GM18507 (cell line): ENCODE measurements around the gene ADA.
"Not testable (repeated sequence)": the region's sequence is repeated elsewhere in the genome, so short reads cannot be mapped to it uniquely, and the experiment has no call there.

ENCODE experiments used
- DNase-seq: peaks from one replicate; pipeline ENCODE4 v3.0.0; 2011; ENCODE audit warnings: low read depth; ENCODE audit not compliant: insufficient read length; ENCODE audit errors: extremely low spot score
- FAIRE-seq: peaks from 2 replicates; lab custom pipeline; 2011; peaks lifted over from hg19 to GRCh38; lab: Jason Lieb, UNC

ADA gene

DNA sequence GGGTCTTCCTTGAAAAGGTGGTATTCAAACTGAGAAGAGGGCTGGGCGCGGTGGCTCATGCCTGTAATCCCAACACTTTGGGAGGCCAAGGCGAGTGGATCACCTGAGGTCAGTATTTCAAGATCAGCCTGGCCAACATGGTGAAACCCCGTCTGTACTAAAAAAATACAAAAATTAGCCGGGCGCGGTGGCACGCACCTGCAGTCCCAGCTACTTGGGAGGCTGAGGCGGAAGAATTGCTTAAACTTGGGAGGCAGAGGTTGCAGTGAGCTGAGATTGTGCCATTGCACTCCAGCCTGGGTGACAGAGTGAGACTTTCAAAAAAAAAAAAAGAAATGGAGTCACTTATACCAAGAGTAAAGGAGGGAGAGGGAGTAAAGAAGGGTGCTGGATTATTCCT lies 63.2 kb downstream of the ADA start:
- DNase-seq, FAIRE-seq: not testable (repeated sequence)

DNA sequence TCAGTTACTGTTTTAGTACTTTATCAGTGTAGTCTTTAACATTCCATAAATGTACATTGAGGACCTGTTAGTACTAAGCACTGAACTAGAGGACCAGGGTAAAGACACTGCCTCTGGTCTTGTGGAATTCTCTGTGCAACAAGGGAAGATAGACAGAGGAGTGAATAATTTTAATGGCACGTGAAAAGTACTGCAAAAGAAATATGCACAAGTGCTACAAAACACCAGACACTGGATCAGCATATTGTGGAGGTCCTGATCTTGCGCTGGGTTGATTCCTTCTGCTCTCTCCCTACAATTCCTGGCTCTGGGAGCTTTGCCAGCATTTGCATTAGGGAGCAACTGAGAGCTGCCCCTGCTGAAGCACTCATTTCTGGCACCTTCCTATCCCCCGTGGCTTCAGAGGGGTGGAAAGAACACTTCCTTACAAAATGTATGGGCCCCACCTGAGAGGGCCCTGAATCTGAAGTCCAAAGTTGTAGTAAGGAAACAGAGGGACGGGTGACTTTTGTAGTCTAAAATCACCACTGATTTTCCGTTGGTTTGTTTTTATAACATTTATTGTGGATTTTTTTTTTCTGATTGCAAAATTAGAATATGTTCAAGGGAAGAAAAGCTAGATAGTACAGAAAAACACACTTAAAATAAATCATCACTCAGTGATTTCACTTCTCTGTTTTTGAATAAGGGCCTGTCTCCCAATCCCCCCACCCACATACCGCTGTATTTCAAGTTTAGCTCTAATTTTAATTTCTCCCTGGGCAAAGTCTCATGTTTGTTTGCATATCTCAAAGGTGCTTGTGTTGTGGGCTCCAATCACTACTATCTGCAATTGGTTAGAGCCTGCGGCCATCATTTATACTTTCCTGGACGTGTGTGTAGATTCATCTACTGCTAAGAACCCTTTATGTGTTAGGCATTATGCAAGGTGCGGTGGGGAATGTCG lies 64.2 kb downstream of the ADA start:
- FAIRE-seq (peak; percentile 76), DNase-seq (no peak)

DNA sequence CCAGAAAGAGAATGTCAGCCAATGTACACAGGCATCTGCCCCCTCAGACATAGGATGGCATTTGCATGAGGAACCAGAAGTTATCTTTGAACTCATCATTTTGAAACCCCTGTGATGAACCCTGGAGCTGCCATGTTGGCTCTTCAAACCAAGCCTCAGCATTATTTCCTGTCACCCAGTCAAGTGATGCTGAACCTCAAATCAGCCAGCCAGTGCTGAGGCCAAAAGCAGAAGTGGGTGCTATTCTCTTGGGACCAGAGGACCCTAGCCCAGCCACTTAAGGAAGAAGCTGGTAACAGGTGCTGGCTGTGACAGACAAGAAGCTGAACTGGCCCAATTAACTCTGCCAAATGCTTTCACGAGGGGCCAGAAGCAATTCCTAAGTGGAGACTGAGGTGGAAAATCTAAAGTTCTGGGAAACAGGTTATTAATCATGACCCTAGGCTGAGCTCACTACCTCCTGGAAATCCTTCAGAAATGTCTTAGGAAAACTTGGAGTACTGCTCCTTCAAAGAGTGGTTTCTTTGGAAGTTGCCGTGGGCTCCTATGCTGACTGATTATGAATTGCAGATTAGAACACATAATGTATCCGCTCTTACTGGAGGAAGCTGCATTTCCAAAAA lies 65.1 kb downstream of the ADA start:
- FAIRE-seq (peak; percentile 93), DNase-seq (peak; percentile 54)

DNA sequence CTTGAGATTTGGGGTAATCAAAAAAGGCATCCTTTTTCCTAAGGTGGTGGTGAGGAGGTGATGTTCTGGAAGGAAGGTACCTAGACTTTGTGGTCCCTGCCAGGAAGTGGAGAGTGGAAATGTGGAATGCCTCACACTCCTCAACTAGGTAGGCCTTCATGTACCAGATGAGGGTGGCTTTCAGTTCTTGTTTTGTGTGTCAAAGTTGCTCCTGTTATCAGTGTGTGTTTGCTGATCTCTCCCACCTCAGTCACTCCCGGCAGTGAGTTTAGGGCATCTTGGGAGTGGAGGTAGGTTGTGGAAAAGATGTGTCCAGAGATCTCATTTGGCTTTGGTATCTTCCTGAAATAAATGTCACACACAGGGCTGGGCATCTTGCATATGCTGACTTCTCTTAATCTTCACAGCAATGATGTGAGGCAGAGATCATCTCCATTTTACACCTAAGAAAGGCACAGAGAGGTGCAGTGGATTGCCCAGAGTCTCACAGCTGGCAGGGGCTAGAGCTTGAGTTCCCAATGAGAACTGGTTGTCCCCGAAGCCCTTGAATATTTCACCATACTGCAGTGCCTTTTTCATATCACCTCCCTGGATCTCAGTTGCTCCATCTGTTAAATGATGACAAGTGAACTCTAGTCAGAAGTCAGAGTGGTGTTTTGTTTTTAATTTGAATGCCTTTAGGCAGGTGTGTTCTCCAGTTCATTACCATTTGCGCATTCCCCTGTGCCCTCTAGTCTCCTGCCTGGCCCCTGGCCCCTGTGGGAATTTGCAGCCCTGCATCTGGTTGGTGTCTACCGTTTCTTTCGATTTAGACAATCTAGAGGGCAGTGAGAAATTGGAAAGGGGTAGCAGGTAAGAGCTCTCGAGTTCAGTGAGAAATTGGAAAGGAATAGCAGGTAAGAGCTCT lies 66.2 kb downstream of the ADA start:
- FAIRE-seq (peak; percentile 92), DNase-seq (no peak)

DNA sequence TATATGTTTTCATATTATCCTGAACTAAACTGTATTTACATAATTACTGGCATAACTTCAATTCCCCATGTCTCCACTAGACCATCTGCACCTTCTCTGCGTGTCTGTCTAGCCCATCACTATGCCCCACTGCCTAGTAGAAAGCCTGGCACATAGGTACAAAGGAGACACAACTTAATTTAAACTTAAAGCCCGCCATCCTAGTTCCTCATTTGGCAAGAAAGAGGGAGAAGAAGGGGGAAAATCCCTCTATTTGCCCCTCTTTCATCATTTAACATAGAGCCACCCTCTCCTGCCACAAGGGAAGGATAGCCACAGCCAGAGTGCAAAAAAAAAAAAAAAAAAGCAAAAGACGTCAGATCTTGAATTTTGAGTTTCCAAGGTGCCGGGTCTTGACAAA lies 67.3 kb downstream of the ADA start:
- DNase-seq (no peak), FAIRE-seq (peak; percentile 12)

DNA sequence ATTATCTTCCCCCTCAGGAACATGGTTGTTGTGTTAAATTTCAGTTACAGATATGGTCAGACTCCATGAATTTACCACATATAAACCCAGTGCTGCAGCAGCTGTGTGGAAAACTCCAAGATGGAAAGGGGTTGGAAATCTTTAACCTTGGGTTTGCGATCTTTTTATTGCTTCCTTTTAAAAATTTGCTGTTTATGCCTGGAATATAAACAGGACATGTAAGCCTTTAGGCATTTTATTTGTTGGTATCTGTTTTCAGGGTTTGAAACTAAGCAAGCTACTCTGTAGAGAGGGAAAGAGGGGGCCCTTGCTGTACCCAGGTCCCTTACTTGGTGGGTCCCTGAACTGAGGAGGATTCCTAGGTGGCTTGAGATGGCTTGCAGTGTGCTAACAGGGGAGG lies 68.3 kb downstream of the ADA start:
- DNase-seq = no peak
- no peak for FAIRE-seq

DNA sequence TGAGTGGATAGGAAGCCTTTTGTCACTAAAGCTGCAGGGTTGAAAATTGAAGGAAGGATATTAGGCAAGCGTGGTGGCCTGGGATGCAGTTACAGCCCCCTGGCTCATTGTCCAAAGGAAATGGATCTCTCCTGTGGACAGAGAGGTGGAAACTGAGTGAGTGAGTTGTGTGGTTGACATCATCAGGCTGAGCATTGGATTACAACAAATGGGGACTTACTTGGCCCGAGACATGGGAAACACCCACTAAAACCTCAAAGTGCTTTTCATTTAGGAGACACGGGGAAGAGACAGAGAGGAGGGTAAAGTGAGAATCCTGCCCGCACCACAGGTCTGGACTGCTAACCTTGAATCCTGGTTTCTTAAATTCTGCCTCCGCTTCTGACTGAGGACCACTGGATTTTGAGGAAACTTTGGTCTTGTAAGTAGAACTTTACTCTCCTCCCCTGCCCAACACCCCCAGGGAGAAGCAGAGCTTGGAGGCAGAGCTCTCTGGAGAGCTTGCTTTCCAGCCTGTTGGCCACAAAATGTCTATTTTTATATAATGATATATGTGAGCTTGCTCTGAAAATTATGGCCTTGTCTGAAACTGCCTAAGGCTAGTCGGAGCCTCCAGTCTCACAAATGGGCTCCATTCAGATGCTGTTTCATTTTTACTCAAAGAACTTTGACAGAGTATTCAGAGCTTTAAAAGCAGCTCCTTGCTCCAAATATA lies 69.0 kb downstream of the ADA start, which contains the start of gene PKIG:
Gene PKIG (plus strand): TSS at position 269 of the 715 bp plus-strand sequence. CDS start 31,978 bp downstream, outside the sequence.
- DNase-seq (no peak), FAIRE-seq (peak; percentile 12)

DNA sequence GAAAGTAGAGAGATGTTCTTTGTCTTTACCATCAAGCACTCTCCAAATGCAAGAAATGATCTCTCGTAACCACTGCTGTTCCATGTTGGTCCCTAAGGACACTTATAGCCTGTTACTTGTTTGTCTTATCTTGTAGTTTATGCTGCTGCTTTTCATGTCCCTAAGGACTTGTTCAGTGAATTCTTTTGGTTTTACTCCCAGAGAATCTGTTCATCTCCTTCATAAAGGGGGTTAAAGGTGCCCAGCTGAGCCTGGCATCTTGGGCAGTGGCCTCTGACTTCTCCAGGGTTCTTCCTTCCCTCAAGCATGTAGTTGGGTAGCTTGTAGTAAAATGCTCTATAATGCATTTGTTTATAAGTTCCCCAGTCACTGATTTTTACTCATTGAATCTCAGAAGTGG lies 70.0 kb downstream of the ADA start:
- FAIRE-seq (no peak), DNase-seq (no peak)

DNA sequence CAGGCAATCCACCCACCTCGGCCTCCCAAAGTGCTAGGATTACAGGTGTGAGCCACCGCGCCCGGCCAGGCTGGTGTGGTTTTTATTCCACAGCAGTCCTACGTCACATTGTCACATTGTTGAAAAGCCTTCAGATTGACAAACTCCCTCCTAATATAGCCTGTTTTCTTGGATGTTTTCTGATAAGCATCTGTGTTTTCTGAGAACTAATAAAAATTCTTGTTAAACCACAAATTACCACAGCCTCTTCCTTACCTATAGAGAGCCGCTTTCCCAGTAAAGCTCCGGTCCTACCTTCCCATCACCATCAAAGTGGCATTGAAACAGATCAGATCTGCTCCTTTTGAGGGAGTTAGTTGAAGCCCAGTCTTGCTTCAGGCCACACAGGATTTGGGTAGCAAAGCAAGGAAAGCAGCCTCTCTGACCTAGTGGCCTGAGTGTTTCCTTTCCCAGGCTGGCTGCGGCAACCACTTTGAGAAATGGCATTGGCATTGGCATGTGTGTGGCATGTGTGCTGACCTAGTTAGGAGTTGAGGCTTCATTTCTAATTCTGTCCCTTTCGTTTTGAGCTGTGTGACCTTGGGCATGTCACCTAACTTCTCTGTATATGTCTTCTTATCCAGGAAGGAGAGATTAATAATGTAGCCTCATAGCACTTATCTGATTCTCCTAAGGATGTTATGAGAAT lies 70.8 kb downstream of the ADA start:
- FAIRE-seq (peak; percentile 39), DNase-seq (no peak)

DNA sequence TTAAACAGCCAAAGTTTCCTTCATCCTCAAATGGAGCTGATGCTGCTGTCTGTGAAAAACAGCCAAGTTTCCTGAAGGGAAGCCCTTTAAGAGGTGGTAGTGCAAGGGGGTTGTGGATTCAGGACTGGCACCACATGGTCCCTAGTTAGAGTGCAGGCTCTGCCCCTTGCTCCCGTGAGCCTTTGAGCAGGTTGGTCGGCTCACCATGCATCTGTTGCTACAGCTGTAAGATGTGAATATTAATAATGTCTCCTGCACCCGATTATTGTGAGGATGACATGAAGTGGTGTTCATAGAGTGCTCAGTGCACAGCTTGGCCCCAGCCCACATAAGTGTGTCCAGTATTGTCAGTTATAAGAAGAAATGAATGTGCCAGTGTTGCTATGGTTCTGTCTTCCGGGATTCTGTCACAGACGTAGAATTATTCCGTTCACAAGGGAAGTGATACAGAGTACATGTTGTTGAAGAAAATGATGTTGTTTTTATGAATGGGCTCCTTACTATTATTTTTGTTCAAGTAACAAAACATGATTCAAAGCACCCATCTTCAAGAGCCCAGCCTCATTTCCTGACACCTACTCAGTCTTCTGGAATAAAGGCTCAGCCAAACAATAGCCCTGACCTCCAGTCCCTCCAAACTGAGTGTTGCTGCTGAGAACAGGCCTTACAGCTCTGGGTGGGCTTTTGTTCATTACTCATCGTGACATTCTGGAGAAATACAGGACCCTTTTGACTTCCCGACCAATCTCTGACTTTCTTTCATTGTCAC lies 72.0 kb downstream of the ADA start:
- DNase-seq (no peak), FAIRE-seq (no peak)

DNA sequence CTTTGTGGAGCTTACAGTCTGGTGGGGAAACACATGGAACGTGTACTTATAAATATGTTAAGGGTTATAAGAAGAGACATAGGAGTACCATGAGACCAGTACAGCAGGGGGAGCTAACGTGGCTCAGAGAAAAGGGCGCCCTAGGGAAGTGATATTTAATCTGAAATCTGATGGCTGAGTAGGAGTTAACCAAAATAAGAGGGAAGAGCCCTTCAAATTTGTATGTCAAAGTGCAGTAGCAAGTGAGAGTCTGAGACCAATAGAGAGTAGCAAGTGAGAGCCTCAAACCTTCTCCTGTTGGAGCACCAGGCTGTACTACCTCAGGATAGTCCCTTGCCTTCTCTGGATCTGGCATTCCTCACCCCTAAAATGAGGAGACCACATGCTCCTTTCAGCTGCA lies 75.2 kb downstream of the ADA start:
- DNase-seq (no peak), FAIRE-seq (no peak)

DNA sequence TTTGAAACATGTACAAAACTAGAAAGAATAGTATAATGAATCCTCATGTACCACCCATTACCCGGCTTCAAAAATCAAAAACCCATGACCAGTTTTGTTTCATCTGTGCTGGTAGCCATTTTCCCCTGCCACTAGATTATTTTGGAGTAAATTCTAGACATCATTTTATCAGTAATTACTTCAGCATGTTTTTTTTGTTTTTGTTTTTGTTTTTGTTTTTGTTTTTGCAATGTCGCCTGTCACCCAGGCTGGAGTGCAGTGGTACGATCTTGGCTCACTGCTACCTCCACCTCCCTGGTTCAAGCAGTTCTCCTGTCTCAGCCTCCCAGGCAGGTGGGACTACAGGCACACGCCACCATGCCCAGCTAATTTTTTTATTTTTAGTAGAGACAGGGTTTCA lies 77.1 kb downstream of the ADA start:
- FAIRE-seq (no peak), DNase-seq (no peak)

DNA sequence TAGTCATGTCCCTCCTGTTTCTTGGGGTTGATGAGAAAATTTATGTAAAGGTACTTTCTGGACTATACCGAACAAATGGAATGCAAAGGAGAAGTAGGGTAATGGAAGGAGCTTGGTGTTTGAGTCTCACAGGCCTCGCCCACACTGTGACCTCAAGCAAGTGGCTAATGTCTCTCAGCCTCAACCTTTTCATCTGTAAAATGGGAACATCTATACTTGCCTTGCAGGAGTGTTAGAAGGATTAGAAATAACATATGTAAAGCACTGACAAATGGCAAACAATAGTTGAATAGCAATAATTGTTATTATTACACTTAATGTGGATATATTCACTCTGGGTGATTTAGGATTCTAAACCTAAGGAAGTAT lies 78.0 kb downstream of the ADA start:
- DNase-seq = no peak
- FAIRE-seq = no peak

DNA sequence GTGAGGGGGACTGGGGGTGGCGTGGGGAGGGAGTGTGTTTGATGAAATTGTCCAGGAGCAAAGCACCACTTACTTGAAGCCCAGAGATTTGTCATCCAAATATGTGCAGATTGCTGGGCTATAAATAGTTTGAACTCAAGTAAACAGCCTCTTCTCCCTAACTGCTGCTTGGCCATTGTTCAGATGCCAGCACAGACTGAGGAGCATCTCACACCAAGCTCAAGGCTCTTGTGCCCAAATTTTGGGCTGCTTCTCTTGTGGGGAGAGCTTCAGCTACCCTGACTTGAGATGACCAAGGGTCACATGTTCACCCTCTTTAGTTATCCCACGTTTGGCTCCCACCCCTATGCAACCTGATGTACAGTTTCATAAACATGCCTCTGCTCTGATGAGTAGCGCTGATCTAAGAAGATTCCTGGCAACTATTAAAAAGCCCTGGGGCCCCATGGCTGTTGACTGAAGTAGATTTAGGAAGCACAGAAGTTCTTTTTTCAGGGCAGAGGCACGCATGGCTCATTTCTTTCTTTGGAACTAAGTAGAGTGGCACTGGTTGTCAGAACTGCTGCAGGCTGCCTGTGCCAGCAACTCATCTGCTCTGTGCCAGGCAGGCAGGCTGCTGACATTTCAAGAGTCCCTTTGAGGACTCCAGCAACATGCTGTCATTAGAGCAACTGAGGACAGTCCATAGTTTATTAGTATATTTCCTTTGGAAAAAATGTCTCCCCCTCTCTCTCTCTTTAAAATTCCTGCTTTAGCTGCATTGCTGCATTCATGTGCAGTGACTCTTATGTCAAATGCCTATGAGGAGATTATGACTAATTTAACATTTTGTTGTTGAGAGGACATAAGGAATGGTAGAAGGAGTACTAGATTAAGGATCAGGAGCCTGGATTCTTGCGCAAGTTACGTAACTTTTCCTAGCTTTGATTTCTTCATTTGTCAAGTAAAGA lies 78.7 kb downstream of the ADA start:
- FAIRE-seq (no peak), DNase-seq (no peak)

DNA sequence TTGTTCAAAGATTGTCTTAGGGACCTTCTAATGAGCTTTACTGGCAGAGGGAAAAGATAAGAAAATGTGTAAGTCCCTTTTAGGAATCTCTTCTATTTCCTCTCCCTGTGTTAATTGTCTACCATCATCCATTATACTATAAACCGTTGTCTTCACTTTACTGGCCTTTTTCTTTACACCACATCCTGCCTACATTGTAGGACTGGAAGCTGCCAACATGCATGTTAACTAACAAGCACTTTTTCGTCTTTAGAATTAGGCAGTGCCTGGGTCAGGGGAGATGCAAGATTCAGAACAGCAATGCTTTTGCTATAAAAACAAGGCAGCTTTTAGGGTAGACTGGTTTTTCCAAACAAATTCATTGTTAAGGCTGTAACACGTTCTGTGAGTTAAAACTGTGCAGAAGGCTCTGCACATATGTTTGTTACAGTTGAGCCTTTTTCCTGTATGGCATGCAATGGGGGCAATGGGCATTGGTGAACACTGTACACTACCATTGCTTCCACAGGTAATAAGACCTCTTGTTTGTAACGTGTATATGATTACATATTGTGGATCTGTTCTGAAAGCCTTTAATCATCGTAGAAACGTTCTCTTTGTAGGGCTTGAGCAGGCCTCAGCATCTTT lies 80.0 kb downstream of the ADA start:
- FAIRE-seq = no peak
- DNase-seq = no peak

DNA sequence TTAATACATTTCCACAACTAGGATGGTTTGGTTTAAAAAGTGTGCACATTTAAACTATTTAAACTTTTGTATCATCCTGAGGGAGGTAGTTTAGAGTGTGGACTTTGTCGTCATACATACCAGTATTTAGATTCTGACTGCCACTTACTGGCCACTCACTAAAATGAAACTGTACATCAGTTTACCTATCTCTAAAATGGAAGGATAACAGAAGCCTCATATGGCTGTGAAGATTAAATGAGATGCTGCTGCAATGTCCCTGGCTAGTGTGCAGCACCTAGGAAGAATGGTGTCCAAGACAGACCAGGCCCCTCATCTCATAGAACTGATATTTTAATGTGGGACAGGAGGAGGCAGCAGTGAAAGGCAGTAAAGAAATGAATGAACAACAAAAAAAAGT lies 81.1 kb downstream of the ADA start:
- no peak for FAIRE-seq
- DNase-seq = no peak
